GM23338 (cell line): Measurements from ENCODE around the gene KIRREL3. TPM values are rescaled to one million over a fixed set of nuclear protein-coding genes. Genes with fewer than 3 reads are reported as not detected.

Experiments used
- ATAC-seq: fragments of 200-7000 bp; cut with Tn5 transposase; 3 replicates; pipeline ENCODE4 v1.9.1; 2020
- DNase-seq: peaks from one replicate; pipeline ENCODE4 v3.0.0-alpha.2; 2015; ENCODE audit warnings: low spot score
- H2AFZ ChIP-seq: fragments of 200-600 bp; sonication (generic); 2 replicates; pipeline ENCODE4 v1.8.0; 2016; ENCODE audit warnings: antibody characterized with exemption, mild to moderate bottlenecking, moderate library complexity
- H3F3A ChIP-seq: fragments of 200-600 bp; sonication (generic); replicated peaks from 2 replicates; pipeline ENCODE4 v1.8.0; 2017; ENCODE audit warnings: antibody characterized with exemption, mixed run types, low read depth
- H3K27ac ChIP-seq: fragments of 200-600 bp; sonication (generic); 2 replicates; pipeline ENCODE4 v1.6.1; 2016; ENCODE audit warnings: low read depth
- H3K27me3 ChIP-seq: fragments of 200-600 bp; sonication (generic); 2 replicates; pipeline ENCODE4 v1.8.0; 2016; ENCODE audit warnings: mild to moderate bottlenecking, mixed run types, moderate library complexity; ENCODE audit not compliant: insufficient read depth
- H3K36me3 ChIP-seq: fragments of 200-600 bp; sonication (generic); 2 replicates; pipeline ENCODE4 v1.8.0; 2016; ENCODE audit warnings: mild to moderate bottlenecking; ENCODE audit not compliant: insufficient read depth
- H3K4me1 ChIP-seq: fragments of 200-600 bp; sonication (generic); 2 replicates; pipeline ENCODE4 v1.8.0; 2016; ENCODE audit warnings: mild to moderate bottlenecking, moderate library complexity; ENCODE audit not compliant: insufficient read depth
- H3K4me2 ChIP-seq: fragments of 200-600 bp; sonication (generic); 2 replicates; pipeline ENCODE4 v1.7.1; 2017; ENCODE audit warnings: mixed run types
- H3K4me3 ChIP-seq: fragments of 200-600 bp; sonication (generic); 2 replicates; pipeline ENCODE4 v1.6.1; 2016; ENCODE audit warnings: mixed run types
- H3K79me2 ChIP-seq: fragments of 200-600 bp; sonication (generic); replicated peaks from 2 replicates; pipeline ENCODE4 v1.8.0; 2017; ENCODE audit warnings: mild to moderate bottlenecking; ENCODE audit not compliant: insufficient read depth
- H3K9me2 ChIP-seq: fragments of 200-600 bp; sonication (generic); 2 replicates; pipeline ENCODE4 v1.8.0; 2017; ENCODE audit not compliant: insufficient read depth
- H4K20me1 ChIP-seq: fragments of 200-600 bp; sonication (generic); replicated peaks from 2 replicates; pipeline ENCODE4 v1.8.0; 2017; ENCODE audit warnings: mild to moderate bottlenecking; ENCODE audit not compliant: insufficient read depth
- H3K27ac Mint-ChIP-seq: 2 replicates; pipeline ENCODE4 v1.8.0; 2020; ENCODE audit warnings: inconsistent platforms, mild to moderate bottlenecking, moderate library complexity, mixed read lengths
- H3K27me3 Mint-ChIP-seq: 3 replicates; pipeline ENCODE4 v1.8.0; 2022; ENCODE audit warnings: low read depth, mild to moderate bottlenecking, moderate library complexity, mixed read lengths, inconsistent platforms; ENCODE audit not compliant: insufficient read depth, poor library complexity
- H3K36me3 Mint-ChIP-seq: 3 replicates; pipeline ENCODE4 v1.8.0; 2021; ENCODE audit warnings: low read depth, mild to moderate bottlenecking, inconsistent platforms, moderate library complexity, mixed read lengths
- H3K4me1 Mint-ChIP-seq: 3 replicates; pipeline ENCODE4 v1.8.0; 2020; ENCODE audit warnings: mild to moderate bottlenecking, inconsistent platforms, mixed read lengths
- H3K4me3 Mint-ChIP-seq: 3 replicates; pipeline ENCODE4 v1.8.0; 2021; ENCODE audit warnings: moderate library complexity, mild to moderate bottlenecking, inconsistent platforms, mixed read lengths
- H3K9me3 Mint-ChIP-seq: 3 replicates; pipeline ENCODE4 v1.8.0; 2020; ENCODE audit warnings: moderate library complexity, mild to moderate bottlenecking, inconsistent platforms, mixed read lengths
- CREB1 ChIP-seq: fragments of 250-450 bp; sonication (Bioruptor Pico); IDR thresholded peaks from 2 replicates; pipeline ENCODE4 v1.5.0; 2020; ENCODE audit warnings: low read depth, mild to moderate bottlenecking, moderate library complexity
- EZH2 ChIP-seq: fragments of 200-600 bp; sonication (generic); IDR thresholded peaks from one replicate; pipeline ENCODE4 v1.8.0; 2017; ENCODE audit warnings: antibody characterized with exemption, mild to moderate bottlenecking, low read depth; ENCODE audit not compliant: unreplicated experiment
- EZH2phosphoT487 ChIP-seq: fragments of 200-600 bp; sonication (generic); IDR thresholded peaks from one replicate; pipeline ENCODE4 v1.8.1; 2018; ENCODE audit warnings: antibody characterized with exemption; ENCODE audit not compliant: unreplicated experiment
- JUNB ChIP-seq: IDR thresholded peaks from one replicate; pipeline ENCODE4 v1.6.1; 2016; ENCODE audit warnings: antibody characterized with exemption; ENCODE audit not compliant: unreplicated experiment
- STAT1 ChIP-seq: IDR thresholded peaks from one replicate; pipeline ENCODE4 v1.6.1; 2016; ENCODE audit warnings: antibody characterized with exemption; ENCODE audit not compliant: unreplicated experiment
- polyA plus RNA-seq: library from polyadenylated mRNA; unstranded; fragments of >200 nt; fragmentation: Nextera tagmentation; extraction: Ambion mirVana; gene quantifications from 2 replicates; pipeline ENCODE4 v1.2.1, GENCODE V29; 2016
- total RNA-seq: library from RNA; depleted of rRNA; stranded (reverse); fragments of >200 nt; shearing (Covaris generic); gene quantifications from 2 replicates; pipeline ENCODE4 v1.2.3, GENCODE V29; 2014
- TF ChIP-seq, protein P1 (sequence below): IDR thresholded peaks from one replicate; pipeline ENCODE4 v1.6.1; 2018; ENCODE audit warnings: antibody characterized with exemption; ENCODE audit not compliant: unreplicated experiment
- TF ChIP-seq, protein P2 (sequence below), 2 experiments: fragments of 200-600 bp in 1 of 2; sonication (generic) in 1 of 2; conservative IDR thresholded peaks; 2 replicates each; pipeline versions ENCODE4 v1.5.1 to v1.6.1; 2016 to 2017; ENCODE audit warnings: antibody characterized with exemption in 2 of 2, low read depth in 2 of 2, mild to moderate bottlenecking in 2 of 2, moderate library complexity in 1 of 2
- TF ChIP-seq, protein P3 (sequence below): IDR thresholded peaks from 2 replicates; pipeline ENCODE4 v1.6.1; 2016; ENCODE audit warnings: antibody characterized with exemption

KIRREL3 gene
- total and polyA plus RNA-seq, 2 experiments from 2014 or later = 0.13 to 1.5 TPM

DNA sequence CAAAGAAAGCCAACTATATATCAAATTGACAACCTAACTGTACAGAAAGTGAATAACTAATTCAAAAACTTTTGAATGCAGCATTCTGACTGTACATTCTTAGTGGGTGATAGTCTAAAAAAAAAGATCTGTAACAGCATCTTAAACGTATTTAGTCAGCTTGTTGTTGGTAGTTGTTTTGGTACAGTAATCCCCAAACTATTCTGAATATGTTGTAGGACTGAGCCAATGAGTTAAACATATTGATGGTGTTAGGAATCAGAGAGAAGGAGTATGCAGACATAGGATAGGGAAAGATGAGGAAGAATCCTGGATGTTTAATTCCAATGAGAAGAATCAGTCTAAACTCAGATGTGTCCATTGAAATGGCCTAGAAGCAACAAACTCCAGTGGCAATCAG, 41.9 kb upstream of the KIRREL3 start (continued):
- TF ChIP-seq, protein P1, sequence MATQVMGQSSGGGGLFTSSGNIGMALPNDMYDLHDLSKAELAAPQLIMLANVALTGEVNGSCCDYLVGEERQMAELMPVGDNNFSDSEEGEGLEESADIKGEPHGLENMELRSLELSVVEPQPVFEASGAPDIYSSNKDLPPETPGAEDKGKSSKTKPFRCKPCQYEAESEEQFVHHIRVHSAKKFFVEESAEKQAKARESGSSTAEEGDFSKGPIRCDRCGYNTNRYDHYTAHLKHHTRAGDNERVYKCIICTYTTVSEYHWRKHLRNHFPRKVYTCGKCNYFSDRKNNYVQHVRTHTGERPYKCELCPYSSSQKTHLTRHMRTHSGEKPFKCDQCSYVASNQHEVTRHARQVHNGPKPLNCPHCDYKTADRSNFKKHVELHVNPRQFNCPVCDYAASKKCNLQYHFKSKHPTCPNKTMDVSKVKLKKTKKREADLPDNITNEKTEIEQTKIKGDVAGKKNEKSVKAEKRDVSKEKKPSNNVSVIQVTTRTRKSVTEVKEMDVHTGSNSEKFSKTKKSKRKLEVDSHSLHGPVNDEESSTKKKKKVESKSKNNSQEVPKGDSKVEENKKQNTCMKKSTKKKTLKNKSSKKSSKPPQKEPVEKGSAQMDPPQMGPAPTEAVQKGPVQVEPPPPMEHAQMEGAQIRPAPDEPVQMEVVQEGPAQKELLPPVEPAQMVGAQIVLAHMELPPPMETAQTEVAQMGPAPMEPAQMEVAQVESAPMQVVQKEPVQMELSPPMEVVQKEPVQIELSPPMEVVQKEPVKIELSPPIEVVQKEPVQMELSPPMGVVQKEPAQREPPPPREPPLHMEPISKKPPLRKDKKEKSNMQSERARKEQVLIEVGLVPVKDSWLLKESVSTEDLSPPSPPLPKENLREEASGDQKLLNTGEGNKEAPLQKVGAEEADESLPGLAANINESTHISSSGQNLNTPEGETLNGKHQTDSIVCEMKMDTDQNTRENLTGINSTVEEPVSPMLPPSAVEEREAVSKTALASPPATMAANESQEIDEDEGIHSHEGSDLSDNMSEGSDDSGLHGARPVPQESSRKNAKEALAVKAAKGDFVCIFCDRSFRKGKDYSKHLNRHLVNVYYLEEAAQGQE = no peak
- TF ChIP-seq, protein P2, sequence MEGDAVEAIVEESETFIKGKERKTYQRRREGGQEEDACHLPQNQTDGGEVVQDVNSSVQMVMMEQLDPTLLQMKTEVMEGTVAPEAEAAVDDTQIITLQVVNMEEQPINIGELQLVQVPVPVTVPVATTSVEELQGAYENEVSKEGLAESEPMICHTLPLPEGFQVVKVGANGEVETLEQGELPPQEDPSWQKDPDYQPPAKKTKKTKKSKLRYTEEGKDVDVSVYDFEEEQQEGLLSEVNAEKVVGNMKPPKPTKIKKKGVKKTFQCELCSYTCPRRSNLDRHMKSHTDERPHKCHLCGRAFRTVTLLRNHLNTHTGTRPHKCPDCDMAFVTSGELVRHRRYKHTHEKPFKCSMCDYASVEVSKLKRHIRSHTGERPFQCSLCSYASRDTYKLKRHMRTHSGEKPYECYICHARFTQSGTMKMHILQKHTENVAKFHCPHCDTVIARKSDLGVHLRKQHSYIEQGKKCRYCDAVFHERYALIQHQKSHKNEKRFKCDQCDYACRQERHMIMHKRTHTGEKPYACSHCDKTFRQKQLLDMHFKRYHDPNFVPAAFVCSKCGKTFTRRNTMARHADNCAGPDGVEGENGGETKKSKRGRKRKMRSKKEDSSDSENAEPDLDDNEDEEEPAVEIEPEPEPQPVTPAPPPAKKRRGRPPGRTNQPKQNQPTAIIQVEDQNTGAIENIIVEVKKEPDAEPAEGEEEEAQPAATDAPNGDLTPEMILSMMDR (conservative IDR thresholded peaks at IDR 0.05; ENCODE audit: low read depth in 2 of 2) = no peak
- TF ChIP-seq STAT1 = no peak

DNA sequence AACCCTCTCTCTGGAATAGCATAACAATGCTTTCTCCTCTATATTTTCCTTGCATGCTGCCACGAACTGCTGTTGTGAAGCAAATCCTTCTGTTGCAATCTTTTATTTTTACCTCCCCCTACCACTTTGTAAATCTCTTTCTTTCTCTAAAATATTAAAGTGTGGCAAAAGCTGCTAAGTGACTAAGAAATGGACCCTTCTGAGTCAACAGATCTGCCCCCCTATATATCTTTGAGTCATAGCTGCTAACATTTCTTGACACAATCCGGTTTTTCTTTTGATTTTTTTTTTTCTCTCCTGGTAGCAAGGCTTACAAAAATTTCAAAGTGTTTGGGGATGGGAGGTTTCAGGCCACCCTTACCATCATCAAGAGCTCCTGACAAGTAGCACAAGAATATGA, 39.0 kb upstream of the KIRREL3 start:
- H2AFZ ChIP-seq = no peak overlapping the region
- no peak overlapping the region for H3K27ac Mint-ChIP-seq
- H3K27me3 Mint-ChIP-seq = no peaks in the 10 kb centered on the region
- no peaks in the 10 kb centered on the region for H4K20me1 ChIP-seq
- peaks cover 4% of the 10 kb centered on the region; the same call in 1 of the 2 replicates for H3K9me2 ChIP-seq
- no peaks in the 10 kb centered on the region for H3F3A ChIP-seq
- no peak overlapping the region for H3K4me3 ChIP-seq
- H3K4me1 ChIP-seq = peaks cover 9% of the 10 kb centered on the region; the same call in 1 of the 2 replicates
- H3K4me2 ChIP-seq = peak overlapping the region; percentile 25; the same call in 1 of the 2 replicates
- peaks cover 29% of the 10 kb centered on the region for H3K4me1 Mint-ChIP-seq
- no peak overlapping the region for H3K27ac ChIP-seq
- no peaks in the 10 kb centered on the region for H3K9me3 Mint-ChIP-seq
- H3K4me3 Mint-ChIP-seq = no peak overlapping the region
- ATAC-seq (no peak), DNase-seq (no peak)
- no peaks in the 10 kb centered on the region for H3K36me3 Mint-ChIP-seq
- no peaks in the 10 kb centered on the region for H3K27me3 ChIP-seq
- H3K36me3 ChIP-seq = no peaks in the 10 kb centered on the region
- no peaks in the 10 kb centered on the region for H3K79me2 ChIP-seq
- TF ChIP-seq EZH2 (no peak), CREB1 (CRISPR knock-in tag) (no peak), EZH2phosphoT487 (no peak), JUNB (no peak)
- TF ChIP-seq, protein P1 = no peak
- TF ChIP-seq, protein P3, sequence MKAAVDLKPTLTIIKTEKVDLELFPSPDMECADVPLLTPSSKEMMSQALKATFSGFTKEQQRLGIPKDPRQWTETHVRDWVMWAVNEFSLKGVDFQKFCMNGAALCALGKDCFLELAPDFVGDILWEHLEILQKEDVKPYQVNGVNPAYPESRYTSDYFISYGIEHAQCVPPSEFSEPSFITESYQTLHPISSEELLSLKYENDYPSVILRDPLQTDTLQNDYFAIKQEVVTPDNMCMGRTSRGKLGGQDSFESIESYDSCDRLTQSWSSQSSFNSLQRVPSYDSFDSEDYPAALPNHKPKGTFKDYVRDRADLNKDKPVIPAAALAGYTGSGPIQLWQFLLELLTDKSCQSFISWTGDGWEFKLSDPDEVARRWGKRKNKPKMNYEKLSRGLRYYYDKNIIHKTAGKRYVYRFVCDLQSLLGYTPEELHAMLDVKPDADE = no peak
